GM23338 (cell line): ENCODE data around the gene TMEM209. TPM values are rescaled to one million over a fixed set of nuclear protein-coding genes. Genes with fewer than 3 reads are reported as not detected.

Experiments
- CTCF ChIP-seq, 2 experiments: fragments of 200-600 bp in 1 of 2; sonication (generic) in 1 of 2; conservative IDR thresholded peaks; 2 replicates each; pipeline versions ENCODE4 v1.5.1 to v1.6.1; 2016 to 2017; ENCODE audit warnings: antibody characterized with exemption in 2 of 2, low read depth in 2 of 2, mild to moderate bottlenecking in 2 of 2, moderate library complexity in 1 of 2
- ETS1 ChIP-seq: IDR thresholded peaks from 2 replicates; pipeline ENCODE4 v1.6.1; 2016; ENCODE audit warnings: antibody characterized with exemption
- EZH2 ChIP-seq: fragments of 200-600 bp; sonication (generic); IDR thresholded peaks from one replicate; pipeline ENCODE4 v1.8.0; 2017; ENCODE audit warnings: antibody characterized with exemption, mild to moderate bottlenecking, low read depth; ENCODE audit not compliant: unreplicated experiment
- EZH2phosphoT487 ChIP-seq: fragments of 200-600 bp; sonication (generic); IDR thresholded peaks from one replicate; pipeline ENCODE4 v1.8.1; 2018; ENCODE audit warnings: antibody characterized with exemption; ENCODE audit not compliant: unreplicated experiment
- POLR2AphosphoS5 ChIP-seq: IDR thresholded peaks from 2 replicates; pipeline ENCODE4 v1.6.1; 2016; ENCODE audit warnings: antibody characterized with exemption, low read depth
- STAT1 ChIP-seq: IDR thresholded peaks from one replicate; pipeline ENCODE4 v1.6.1; 2016; ENCODE audit warnings: antibody characterized with exemption; ENCODE audit not compliant: unreplicated experiment
- ZNF114 ChIP-seq: fragments of 250-450 bp; sonication (Bioruptor Pico); IDR thresholded peaks from 2 replicates; pipeline ENCODE4 v1.5.0; 2020; ENCODE audit warnings: mild to moderate bottlenecking, moderate library complexity
- ZNF462 ChIP-seq: fragments of 250-450 bp; sonication (Bioruptor Pico); IDR thresholded peaks from 2 replicates; pipeline ENCODE4 v1.5.0; 2020; ENCODE audit warnings: mild to moderate bottlenecking, moderate library complexity
- polyA plus RNA-seq: library from polyadenylated mRNA; unstranded; fragments of >200 nt; fragmentation: Nextera tagmentation; extraction: Ambion mirVana; gene quantifications from 2 replicates; pipeline ENCODE4 v1.2.1, GENCODE V29; 2016
- total RNA-seq: library from RNA; depleted of rRNA; stranded (reverse); fragments of >200 nt; shearing (Covaris generic); gene quantifications from 2 replicates; pipeline ENCODE4 v1.2.3, GENCODE V29; 2014

Gene TMEM209
- total and polyA plus RNA-seq, 2 experiments from 2014 or later = 18.6 to 26.2 TPM

GRCh38 chr7:130234078-130234477, 28.9 kb upstream of the TMEM209 start (continued):
- no peak for TF ChIP-seq ZNF462 (CRISPR knock-in tag)
- no peak for TF ChIP-seq STAT1
- no peak for TF ChIP-seq EZH2phosphoT487
- no peak for TF ChIP-seq POLR2AphosphoS5
- TF ChIP-seq ZNF114 (CRISPR knock-in tag) = no peak
- no peak for TF ChIP-seq EZH2
- no peak for TF ChIP-seq CTCF (conservative IDR thresholded peaks at IDR 0.05; ENCODE audit: low read depth in 2 of 2)
- no peak for TF ChIP-seq ETS1
